Muscle layer of colon (tissue), 2 donors: ENCODE measurements around the gene OR5P2.
"Not testable (repeated sequence)": the region's sequence is repeated elsewhere in the genome, so short reads cannot be mapped to it uniquely, and the experiment has no call there.

Experiments
- H3K27ac ChIP-seq: one replicate; pipeline ENCODE4 v1.7.0; 2013; ENCODE audit warnings: low read depth, mild to moderate bottlenecking, low read length, moderate library complexity
- H3K27me3 ChIP-seq, 2 donors: one replicate each; pipeline ENCODE4 v1.7.0; 2013; ENCODE audit warnings: low read length in 2 of 2, mild to moderate bottlenecking in 2 of 2; ENCODE audit not compliant: insufficient read depth in 2 of 2, control insufficient read depth in 1 of 2
- H3K36me3 ChIP-seq: one replicate; pipeline ENCODE4 v1.7.0; 2013; ENCODE audit warnings: mild to moderate bottlenecking, low read length; ENCODE audit not compliant: insufficient read depth
- H3K4me1 ChIP-seq: one replicate; pipeline ENCODE4 v1.7.0; 2013; ENCODE audit warnings: mild to moderate bottlenecking, low read length; ENCODE audit not compliant: insufficient read depth
- H3K4me3 ChIP-seq, 2 donors: one replicate each; pipeline ENCODE4 v1.7.0; 2013; ENCODE audit warnings: low read length in 2 of 2, low read depth in 1 of 2, mild to moderate bottlenecking in 1 of 2, moderate library complexity in 1 of 2
- H3K9ac ChIP-seq: one replicate; pipeline ENCODE4 v1.7.0; 2013; ENCODE audit warnings: low read length
- H3K9me3 ChIP-seq: one replicate; pipeline ENCODE4 v1.7.0; 2013; ENCODE audit warnings: mild to moderate bottlenecking, low read length
- donor health status: abdominal sarcoma.
- donor health status: Adenocarcinoma of cecum.

OR5P2 gene, protein sequence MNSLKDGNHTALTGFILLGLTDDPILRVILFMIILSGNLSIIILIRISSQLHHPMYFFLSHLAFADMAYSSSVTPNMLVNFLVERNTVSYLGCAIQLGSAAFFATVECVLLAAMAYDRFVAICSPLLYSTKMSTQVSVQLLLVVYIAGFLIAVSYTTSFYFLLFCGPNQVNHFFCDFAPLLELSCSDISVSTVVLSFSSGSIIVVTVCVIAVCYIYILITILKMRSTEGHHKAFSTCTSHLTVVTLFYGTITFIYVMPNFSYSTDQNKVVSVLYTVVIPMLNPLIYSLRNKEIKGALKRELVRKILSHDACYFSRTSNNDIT

DNA sequence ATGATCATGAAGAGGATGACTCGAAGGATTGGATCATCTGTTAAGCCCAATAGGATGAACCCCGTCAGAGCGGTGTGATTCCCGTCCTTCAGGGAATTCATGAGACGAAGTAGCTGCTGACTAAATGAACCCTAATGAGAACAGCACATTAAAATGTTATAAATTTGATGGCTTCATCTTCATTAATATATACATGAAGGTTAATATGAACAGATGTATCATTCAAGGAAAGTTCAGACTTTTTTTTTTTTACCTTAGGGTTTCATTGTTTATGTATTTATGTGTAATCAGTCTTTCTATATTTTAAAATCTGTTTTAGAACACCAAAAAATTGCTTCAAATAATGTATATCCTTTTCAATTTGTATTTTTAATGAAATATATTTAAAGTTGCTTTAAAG, at the start of gene OR5P2:
Gene OR5P2 (minus strand): TSS at position 101 of the 400 bp plus-strand sequence. CDS start 0 bp downstream, at position 101.
- no peak within 1 kb of the TSS for H3K9ac ChIP-seq
- H3K27ac ChIP-seq: no peak within 1 kb of the TSS
- no peak within 1 kb of the TSS for H3K4me3 ChIP-seq
- H3K4me1 ChIP-seq: no peaks in the 10 kb centered on the region
- H3K27me3 ChIP-seq: no peaks in the 10 kb centered on the region
- H3K36me3 ChIP-seq: no peaks in the 10 kb centered on the region
- no peaks in the 10 kb centered on the region for H3K9me3 ChIP-seq

DNA sequence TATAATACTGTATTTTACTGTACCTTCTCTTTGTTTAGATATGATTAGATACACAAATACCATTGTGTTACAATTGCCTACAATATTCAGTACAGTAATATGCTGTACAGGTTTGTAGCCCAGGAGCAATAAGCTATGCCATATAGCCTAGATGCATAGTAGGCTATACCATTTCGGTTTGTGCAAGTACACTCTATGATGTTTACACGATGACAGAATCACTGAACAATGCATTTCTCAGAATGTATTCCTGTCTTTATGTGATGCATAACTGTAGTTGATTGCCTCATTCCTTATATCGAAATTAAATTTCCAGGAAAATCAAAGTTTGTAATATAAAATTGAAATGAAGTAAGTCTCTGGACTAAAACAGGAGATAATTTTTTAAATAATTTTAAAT, 49.3 kb upstream of the OR5P2 start:
- H3K27me3 ChIP-seq: no peaks in the 10 kb centered on the region
- H3K9ac ChIP-seq: no peak overlapping the region
- no peaks in the 10 kb centered on the region for H3K9me3 ChIP-seq
- H3K4me3 ChIP-seq: no peak overlapping the region
- no peaks in the 10 kb centered on the region for H3K4me1 ChIP-seq
- H3K27ac ChIP-seq: no peak overlapping the region
- no peaks in the 10 kb centered on the region for H3K36me3 ChIP-seq

DNA sequence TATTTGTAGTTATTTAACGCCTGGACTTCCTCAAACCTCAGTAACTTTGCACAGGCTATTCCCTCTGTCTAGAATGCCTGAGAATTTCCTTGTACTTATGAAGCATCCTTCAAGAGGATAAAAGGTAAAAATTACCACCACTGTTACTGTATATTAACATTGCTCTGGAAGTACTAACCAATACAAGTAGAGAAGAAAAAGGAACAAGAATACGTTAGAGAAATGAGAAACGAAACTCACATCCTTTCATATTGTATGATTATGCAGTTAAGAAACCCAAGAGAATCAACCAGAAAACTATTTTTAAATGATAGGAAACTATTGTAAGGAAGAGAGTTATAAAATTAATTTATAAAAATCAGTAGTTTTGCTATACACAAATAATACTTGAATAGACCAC, 48.2 kb upstream of the OR5P2 start:
- Histone ChIP-seq H3K27ac (no peak overlapping the region), H3K4me1 (no peaks in the 10 kb centered on the region), H3K27me3 (no peaks in the 10 kb centered on the region), H3K4me3 (no peak overlapping the region), H3K9ac (no peak overlapping the region), H3K36me3 (no peaks in the 10 kb centered on the region), H3K9me3 (no peaks in the 10 kb centered on the region)

DNA sequence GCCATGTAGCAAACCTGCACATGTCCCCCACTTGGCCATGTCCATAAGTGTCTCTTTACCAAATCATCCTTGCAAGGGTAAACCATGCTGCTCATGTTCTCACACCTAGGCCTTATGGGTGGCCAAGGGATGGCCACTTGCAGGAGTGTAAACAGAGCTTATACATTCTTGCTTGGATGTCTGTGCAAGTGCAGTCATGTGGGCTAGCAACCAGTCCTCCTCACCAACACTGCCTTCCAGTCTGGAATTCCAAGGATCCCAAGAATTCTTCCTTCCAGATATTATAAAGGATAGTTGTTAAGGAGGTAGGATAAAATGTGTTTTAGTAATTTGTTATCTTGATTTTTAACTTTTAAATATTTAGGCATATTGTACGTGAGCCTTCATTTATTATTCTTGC, 47.8 kb upstream of the OR5P2 start:
- H3K27me3 ChIP-seq: no peaks in the 10 kb centered on the region
- no peaks in the 10 kb centered on the region for H3K36me3 ChIP-seq
- H3K4me1 ChIP-seq: no peaks in the 10 kb centered on the region
- H3K27ac ChIP-seq: no peak overlapping the region
- H3K9me3 ChIP-seq: no peaks in the 10 kb centered on the region
- no peak overlapping the region for H3K9ac ChIP-seq
- H3K4me3 ChIP-seq: no peak overlapping the region

DNA sequence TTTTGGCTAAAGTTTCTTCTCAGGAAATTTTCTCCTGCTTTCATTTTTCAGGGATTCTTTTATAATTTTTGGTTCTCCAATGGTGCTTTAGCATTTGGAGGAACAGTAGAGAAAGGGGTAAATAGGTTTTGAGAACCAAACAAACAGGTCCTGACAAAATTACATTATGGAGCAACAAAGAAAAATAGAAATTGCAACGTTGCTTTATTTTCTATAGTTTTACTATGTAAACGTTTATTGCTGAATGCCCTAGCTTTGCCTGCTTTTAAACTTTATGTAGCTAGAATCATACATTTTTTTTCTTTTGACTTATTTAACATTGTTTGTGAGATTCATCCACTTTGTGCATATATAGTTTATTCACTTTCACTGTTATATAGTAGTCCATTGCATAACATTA, 43.8 kb upstream of the OR5P2 start:
- H3K4me1 ChIP-seq: no peaks in the 10 kb centered on the region
- H3K27me3 ChIP-seq: no peaks in the 10 kb centered on the region
- H3K27ac ChIP-seq: no peak overlapping the region
- no peaks in the 10 kb centered on the region for H3K9me3 ChIP-seq
- H3K4me3 ChIP-seq: no peak overlapping the region
- no peak overlapping the region for H3K9ac ChIP-seq
- H3K36me3 ChIP-seq: no peaks in the 10 kb centered on the region

DNA sequence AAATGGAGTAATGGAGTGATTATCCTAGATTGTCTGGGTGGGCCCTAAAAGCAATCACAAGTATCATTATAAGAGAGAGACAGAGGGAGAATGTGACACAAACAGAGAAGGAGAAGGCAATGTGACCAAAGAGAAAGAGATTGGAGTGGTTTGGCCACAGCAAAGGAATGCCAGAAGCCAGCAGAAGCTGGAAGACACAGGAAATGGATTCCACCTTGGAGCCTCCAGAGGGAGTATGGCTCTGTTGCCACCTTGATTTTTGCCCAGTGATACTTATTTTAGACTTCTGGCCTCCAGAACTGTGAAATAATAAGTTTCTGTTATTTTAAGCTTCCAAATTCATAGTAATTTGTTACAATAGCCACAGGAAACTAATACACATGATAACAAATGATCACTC, 36.8 kb upstream of the OR5P2 start:
- no peaks in the 10 kb centered on the region for H3K4me1 ChIP-seq
- no peaks in the 10 kb centered on the region for H3K27me3 ChIP-seq
- no peak overlapping the region for H3K27ac ChIP-seq
- no peak overlapping the region for H3K4me3 ChIP-seq
- no peak overlapping the region for H3K9ac ChIP-seq
- H3K36me3 ChIP-seq: no peaks in the 10 kb centered on the region
- H3K9me3 ChIP-seq: no peaks in the 10 kb centered on the region

DNA sequence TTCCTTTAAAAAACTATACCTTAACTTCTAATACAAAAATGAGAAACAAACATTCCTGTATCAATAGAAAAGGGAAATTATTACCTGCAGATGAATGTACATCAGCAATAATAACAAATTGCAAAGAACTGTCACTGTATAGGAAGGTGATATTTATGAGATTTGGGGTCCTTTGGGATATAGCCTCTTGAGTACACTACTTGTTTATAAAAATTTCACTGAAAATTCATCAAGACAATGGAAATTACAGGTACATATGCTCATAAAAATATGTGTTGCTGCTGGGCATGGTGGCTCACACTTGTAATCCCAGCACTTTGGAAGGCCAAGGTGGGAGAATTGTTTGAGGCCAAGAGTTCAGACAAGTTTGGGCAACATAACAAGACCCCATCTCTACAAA, 34.0 kb upstream of the OR5P2 start, which contains the start of gene OR5P3:
Gene OR5P3 (minus strand): TSS at position 101 of the 400 bp plus-strand sequence.
- no peaks in the 10 kb centered on the region for H3K4me1 ChIP-seq
- no peaks in the 10 kb centered on the region for H3K27me3 ChIP-seq
- H3K4me3 ChIP-seq: no peak within 1 kb of the TSS
- no peaks in the 10 kb centered on the region for H3K36me3 ChIP-seq
- no peak within 1 kb of the TSS for H3K27ac ChIP-seq
- H3K9me3 ChIP-seq: no peaks in the 10 kb centered on the region
- H3K9ac ChIP-seq: no peak within 1 kb of the TSS

DNA sequence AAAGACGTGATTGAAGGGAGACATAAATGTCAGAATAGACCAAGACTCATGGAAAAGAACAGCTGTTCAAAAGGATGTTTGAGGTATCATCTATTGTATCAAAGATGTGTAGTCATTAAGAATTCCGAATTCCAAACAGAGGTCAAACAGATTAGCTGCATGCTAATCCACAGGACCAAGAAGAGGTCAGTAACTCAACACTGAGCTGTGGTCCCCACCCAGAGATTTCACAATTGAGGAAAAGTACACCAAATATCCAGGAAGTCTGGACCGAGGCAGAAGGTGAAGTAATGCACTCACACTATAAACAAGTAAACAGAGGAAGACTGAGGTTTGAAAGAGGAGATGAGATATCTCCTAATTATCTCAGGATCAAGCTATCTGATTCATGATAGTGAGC, 29.6 kb upstream of the OR5P2 start:
- H3K27me3 ChIP-seq: no peaks in the 10 kb centered on the region
- no peak overlapping the region for H3K9ac ChIP-seq
- H3K4me3 ChIP-seq: no peak overlapping the region
- no peaks in the 10 kb centered on the region for H3K36me3 ChIP-seq
- H3K9me3 ChIP-seq: no peaks in the 10 kb centered on the region
- H3K4me1 ChIP-seq: no peaks in the 10 kb centered on the region
- H3K27ac ChIP-seq: no peak overlapping the region

DNA sequence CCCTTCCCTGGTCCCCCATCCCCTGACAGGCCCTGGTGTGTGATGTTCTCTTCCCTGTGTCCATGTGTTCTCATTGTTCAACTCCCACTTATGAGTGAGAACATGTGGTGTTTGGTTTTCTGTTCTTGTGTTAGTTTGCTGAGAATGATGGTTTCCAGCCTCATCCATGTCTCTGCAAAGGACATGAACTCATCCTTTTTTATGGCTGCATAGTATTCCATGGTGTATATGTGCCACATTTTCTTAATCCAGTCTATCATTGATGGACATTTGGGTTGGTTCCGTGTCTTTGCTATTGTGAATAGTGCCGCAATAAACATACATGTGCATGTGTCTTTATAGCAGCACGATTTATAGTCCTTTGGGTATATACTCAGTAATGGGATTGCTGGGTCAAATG, 23.7 kb upstream of the OR5P2 start:
- H3K9ac ChIP-seq, H3K4me1 ChIP-seq, H3K9me3 ChIP-seq, H3K27me3 ChIP-seq, H3K4me3 ChIP-seq, H3K27ac ChIP-seq, H3K36me3 ChIP-seq: not testable (repeated sequence)

DNA sequence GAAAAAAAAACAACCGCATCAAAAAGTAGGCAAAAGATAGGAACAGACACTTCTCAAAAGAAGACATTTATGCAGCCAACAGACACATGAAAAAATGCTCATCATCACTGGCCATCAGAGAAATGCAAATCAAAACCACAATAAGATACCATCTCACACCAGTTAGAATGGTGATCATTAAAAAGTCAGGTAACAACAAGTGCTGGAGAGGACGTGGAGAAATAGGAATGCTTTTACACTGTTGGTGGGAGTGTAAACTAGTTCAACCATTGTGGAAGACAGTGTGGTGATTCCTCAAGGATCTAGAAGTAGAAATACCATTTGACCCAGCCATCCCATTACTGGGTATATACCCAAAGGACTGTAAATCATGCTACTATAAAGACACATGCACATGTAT, 18.2 kb upstream of the OR5P2 start:
- H3K27ac ChIP-seq, H3K27me3 ChIP-seq, H3K36me3 ChIP-seq, H3K9me3 ChIP-seq, H3K4me3 ChIP-seq, H3K9ac ChIP-seq, H3K4me1 ChIP-seq: not testable (repeated sequence)

DNA sequence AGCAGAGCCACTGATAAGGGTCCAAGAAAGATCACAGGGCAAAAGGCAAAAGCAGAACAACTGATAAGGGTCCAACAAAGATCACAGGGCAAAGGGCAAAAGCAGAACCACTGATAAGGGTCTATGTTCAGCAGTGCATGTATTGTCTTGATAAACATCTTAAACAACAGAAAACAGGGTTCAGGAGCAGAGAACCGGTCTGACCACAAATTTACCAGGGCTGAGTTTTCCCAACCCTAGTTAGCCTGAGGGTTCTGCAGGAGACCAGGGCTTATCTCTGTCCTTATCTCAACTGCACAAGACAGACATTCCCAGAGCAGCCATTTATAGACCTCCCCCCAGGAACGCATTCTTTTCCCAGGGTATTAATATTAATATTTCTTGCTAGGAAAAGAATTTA, 13.6 kb upstream of the OR5P2 start:
- H3K27me3 ChIP-seq, H3K9ac ChIP-seq, H3K27ac ChIP-seq, H3K4me1 ChIP-seq, H3K36me3 ChIP-seq, H3K4me3 ChIP-seq, H3K9me3 ChIP-seq: not testable (repeated sequence)

DNA sequence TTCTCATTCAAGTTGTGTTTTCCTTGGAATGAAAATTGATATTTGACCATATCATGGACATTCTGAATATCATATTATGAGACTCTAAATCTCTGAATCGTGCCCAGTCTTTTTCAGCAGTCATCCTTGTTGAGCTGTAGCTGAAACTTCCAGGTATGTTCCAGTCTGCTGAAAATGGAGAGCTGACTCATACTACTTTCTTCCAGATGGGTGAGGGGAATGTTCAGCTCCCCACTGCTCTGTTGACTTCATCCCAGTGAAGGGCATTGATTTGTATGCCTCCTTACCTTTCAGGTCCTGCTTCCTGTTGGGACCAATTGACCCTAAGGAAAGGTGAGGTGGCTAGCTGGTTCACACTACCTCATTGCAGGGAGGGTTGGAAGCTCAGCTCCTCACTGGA, 3.5 kb downstream of the OR5P2 start:
- Histone ChIP-seq H3K9me3 (no peaks in the 10 kb centered on the region), H3K36me3 (no peaks in the 10 kb centered on the region), H3K27ac (no peak overlapping the region), H3K9ac (no peak overlapping the region), H3K27me3 (no peaks in the 10 kb centered on the region), H3K4me1 (no peaks in the 10 kb centered on the region), H3K4me3 (no peak overlapping the region)
